HG03097 (cell line): ENCODE data around the gene LIAS.
"Not testable (repeated sequence)": the region's sequence is repeated elsewhere in the genome, so short reads cannot be mapped to it uniquely, and the experiment has no call there.

Source experiments
- ATAC-seq: cut with Tn5 transposase; IDR thresholded peaks from one replicate; pipeline ENCODE4 v1.9.1; 2021; ENCODE audit not compliant: unreplicated experiment, low FRiP score

Gene LIAS

GRCh38 chr4:39458505-39459300 lies at the start of gene LIAS, which contains the start of gene RPL9:
Gene LIAS (plus strand): TSS chr4:39459056. CDS start chr4:39459118, 62 bp downstream.
Gene RPL9 (minus strand): TSS chr4:39458922. CDS start chr4:39458439, 483 bp downstream.
- ATAC-seq, result peak; percentile 90

GRCh38 chr4:39410415-39410814 lies 48.4 kb upstream of the LIAS start:
- no peak for ATAC-seq

GRCh38 chr4:39411561-39411960 lies 47.3 kb upstream of the LIAS start:
- ATAC-seq, result not testable (repeated sequence)

- ATAC-seq, result no peak
Observed at GRCh38 chr4:39415678-39416283, 43.1 kb upstream of the LIAS start.

GRCh38 chr4:39422247-39422646 lies 36.6 kb upstream of the LIAS start:
- ATAC-seq, result no peak

GRCh38 chr4:39425297-39425696 lies 33.6 kb upstream of the LIAS start:
- ATAC-seq, result not testable (repeated sequence)

- ATAC-seq, result no peak
Observed at GRCh38 chr4:39426728-39427127, 32.1 kb upstream of the LIAS start.

GRCh38 chr4:39427520-39428114 lies 31.2 kb upstream of the LIAS start:
- ATAC-seq, result no peak

GRCh38 chr4:39429476-39430334 lies 29.2 kb upstream of the LIAS start:
- no peak for ATAC-seq

- ATAC-seq, result no peak
Observed at GRCh38 chr4:39433878-39434492, 24.9 kb upstream of the LIAS start.

GRCh38 chr4:39435659-39436563 lies 22.9 kb upstream of the LIAS start:
- no peak for ATAC-seq

GRCh38 chr4:39441593-39441992 lies 17.3 kb upstream of the LIAS start:
- no peak for ATAC-seq

GRCh38 chr4:39442998-39443397 lies 15.9 kb upstream of the LIAS start:
- ATAC-seq, result no peak

- ATAC-seq, result no peak
Observed at GRCh38 chr4:39446483-39446841, 12.4 kb upstream of the LIAS start.

- peak; percentile 74 for ATAC-seq
Observed at GRCh38 chr4:39446842-39447573, 11.8 kb upstream of the LIAS start.

- ATAC-seq, result no peak
Observed at GRCh38 chr4:39450618-39451017, 8.2 kb upstream of the LIAS start.

- no peak for ATAC-seq
Observed at GRCh38 chr4:39451423-39452023, 7.3 kb upstream of the LIAS start.

GRCh38 chr4:39452153-39452859 lies 6.5 kb upstream of the LIAS start:
- no peak for ATAC-seq
